AG08396 (cell line): ENCODE data around the gene PREX1.
A peak's percentile ranks its signal among the peaks of the same experiment; 100 is the strongest.

Experiments used
- DNase-seq: peaks from one replicate; pipeline ENCODE4 v3.0.0; 2012; ENCODE audit warnings: low spot score, mixed read lengths

Gene PREX1

GRCh38 chr20:48632825-48633619, 194.8 kb downstream of the PREX1 start:
- no peak for DNase-seq

- no peak for DNase-seq
These were observed 195.6 kb downstream of the PREX1 start for GRCh38 chr20:48632017-48632824.

- DNase-seq: peak; percentile 40
These were observed 196.4 kb downstream of the PREX1 start for GRCh38 chr20:48631114-48632016.

GRCh38 chr20:48630342-48631075, 197.3 kb downstream of the PREX1 start:
- DNase-seq: no peak

- no peak for DNase-seq
These were observed 197.9 kb downstream of the PREX1 start for GRCh38 chr20:48629960-48630315.

- DNase-seq: no peak
These were observed 198.5 kb downstream of the PREX1 start for GRCh38 chr20:48629069-48629959.

GRCh38 chr20:48627737-48628128, 200.1 kb downstream of the PREX1 start:
- DNase-seq: no peak

GRCh38 chr20:48626938-48627736, 200.7 kb downstream of the PREX1 start:
- no peak for DNase-seq

GRCh38 chr20:48626226-48626937, 201.4 kb downstream of the PREX1 start:
- DNase-seq: no peak

- no peak for DNase-seq
These were observed 202.5 kb downstream of the PREX1 start for GRCh38 chr20:48625136-48625900.

GRCh38 chr20:48624315-48625020, 203.3 kb downstream of the PREX1 start:
- no peak for DNase-seq

GRCh38 chr20:48623906-48624265, 203.9 kb downstream of the PREX1 start:
- DNase-seq: no peak

GRCh38 chr20:48623176-48623905, 204.5 kb downstream of the PREX1 start:
- DNase-seq: no peak

- no peak for DNase-seq
These were observed 205.4 kb downstream of the PREX1 start for GRCh38 chr20:48622421-48622820.

GRCh38 chr20:48621376-48622078, 206.3 kb downstream of the PREX1 start:
- DNase-seq: no peak
